ENCODE measurements around the gene SYNGR3.

Gene SYNGR3

GRCh38 chr16:2040787-2041522 lies 51.2 kb downstream of the SYNGR3 start:
- DNase-seq (ENCODE audit: low read depth, low spot score): no peak

- DNase-seq (ENCODE audit: low read depth, low spot score): no peak
These were observed 52.6 kb downstream of the SYNGR3 start for GRCh38 chr16:2042171-2042985.

- no peak for DNase-seq (ENCODE audit: low read depth, low spot score)
These were observed 53.4 kb downstream of the SYNGR3 start for GRCh38 chr16:2042986-2043666.
